ENCODE data around the gene SLC18A2. TPM values are rescaled to one million over a fixed set of nuclear protein-coding genes. Genes with fewer than 3 reads are reported as not detected.
A peak's percentile ranks its signal among the peaks of the same experiment; 100 is the strongest.

The SLC18A2 gene
- polyA plus RNA-seq, 3 donors: 0.14 TPM; not detected in 2

DNA sequence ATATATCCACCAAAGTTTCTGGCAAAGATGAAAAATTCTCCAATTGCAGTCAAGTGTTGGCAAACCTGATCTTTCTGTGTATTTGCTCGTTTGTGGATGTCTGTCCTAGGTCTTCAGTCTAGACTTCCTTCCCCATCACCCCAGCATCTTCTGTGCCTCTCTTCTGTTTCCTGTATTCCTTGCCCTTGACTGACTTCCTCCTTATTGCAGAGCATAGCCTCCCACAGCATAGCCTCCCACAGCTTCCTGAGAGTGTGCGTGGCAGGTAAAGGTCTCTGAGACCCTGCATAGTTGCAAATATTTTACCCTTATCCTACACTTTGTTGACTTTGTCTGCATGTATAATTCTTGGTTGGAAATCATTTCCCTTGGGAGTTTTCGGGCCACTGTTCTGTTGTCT lies 18.4 kb downstream of the SLC18A2 start:
- H3K9me3 ChIP-seq (replicated peaks in 1 of 2; ENCODE audit: control insufficient read depth in 1 of 2, insufficient read depth in 1 of 2, low read length in 2 of 2): no peaks in the 10 kb centered on the region
- Mint-ChIP-seq H3K4me1 (peaks cover 22% of the 10 kb centered on the region), H3K27ac (no peak overlapping the region), H3K9me3 (no peaks in the 10 kb centered on the region), H3K36me3 (no peaks in the 10 kb centered on the region), H3K27me3 (ENCODE audit: low read depth in 3 of 3) (peaks cover 0 to 4% (median 3%) of the 10 kb centered on the region in 3 donors), H3K4me3 (no peak overlapping the region)
- no peaks in the 10 kb centered on the region for H3K36me3 ChIP-seq (replicated peaks in 1 of 2; ENCODE audit: control insufficient read depth in 1 of 2, insufficient read depth in 2 of 2, low read length in 2 of 2)
- no peak overlapping the region for H2AFZ ChIP-seq (ENCODE audit: insufficient read depth, low read depth, low read length, poor library complexity, severe bottlenecking)
- peak in 2 of 3 donors; percentile 15 to 18 for DNase-seq
- H3K79me2 ChIP-seq (ENCODE audit: insufficient read depth, low read length): no peaks in the 10 kb centered on the region
- no peaks in the 10 kb centered on the region for H4K20me1 ChIP-seq (ENCODE audit: insufficient read depth, low read length)
- H3K27me3 ChIP-seq (ENCODE audit: control insufficient read depth in 2 of 2, insufficient read depth in 2 of 2, low read length in 2 of 2): no peaks in the 10 kb centered on the region
- no peak overlapping the region for H3K9ac ChIP-seq (ENCODE audit: insufficient read depth, low read length, poor library complexity, severe bottlenecking)
- TF ChIP-seq, protein P1, sequence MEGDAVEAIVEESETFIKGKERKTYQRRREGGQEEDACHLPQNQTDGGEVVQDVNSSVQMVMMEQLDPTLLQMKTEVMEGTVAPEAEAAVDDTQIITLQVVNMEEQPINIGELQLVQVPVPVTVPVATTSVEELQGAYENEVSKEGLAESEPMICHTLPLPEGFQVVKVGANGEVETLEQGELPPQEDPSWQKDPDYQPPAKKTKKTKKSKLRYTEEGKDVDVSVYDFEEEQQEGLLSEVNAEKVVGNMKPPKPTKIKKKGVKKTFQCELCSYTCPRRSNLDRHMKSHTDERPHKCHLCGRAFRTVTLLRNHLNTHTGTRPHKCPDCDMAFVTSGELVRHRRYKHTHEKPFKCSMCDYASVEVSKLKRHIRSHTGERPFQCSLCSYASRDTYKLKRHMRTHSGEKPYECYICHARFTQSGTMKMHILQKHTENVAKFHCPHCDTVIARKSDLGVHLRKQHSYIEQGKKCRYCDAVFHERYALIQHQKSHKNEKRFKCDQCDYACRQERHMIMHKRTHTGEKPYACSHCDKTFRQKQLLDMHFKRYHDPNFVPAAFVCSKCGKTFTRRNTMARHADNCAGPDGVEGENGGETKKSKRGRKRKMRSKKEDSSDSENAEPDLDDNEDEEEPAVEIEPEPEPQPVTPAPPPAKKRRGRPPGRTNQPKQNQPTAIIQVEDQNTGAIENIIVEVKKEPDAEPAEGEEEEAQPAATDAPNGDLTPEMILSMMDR (IDR thresholded peaks at IDR 0.05): no peak
- H3K4me2 ChIP-seq (replicated peaks; ENCODE audit: extremely low read depth, low read length, poor library complexity, severe bottlenecking): no peak overlapping the region
- peaks cover 0 to 13% of the 10 kb centered on the region in 2 donors for H3K4me1 ChIP-seq (ENCODE audit: control insufficient read depth in 1 of 2, insufficient read depth in 2 of 2, low read length in 2 of 2)
- H3K4me3 ChIP-seq (replicated peaks in 1 of 3; ENCODE audit: low read depth in 2 of 3, low read length in 3 of 3): no peak overlapping the region
- H3K27ac ChIP-seq (ENCODE audit: low read depth in 1 of 2, low read length in 2 of 2): no peak overlapping the region
- intact Hi-C loops (cut with micrococcal nuclease): no loop called here
- WGBS (ENCODE audit: insufficient coverage): no CpG with 5 or more reads among the region's 3 CpGs

GRCh38 chr10:117260084-117260483 lies 19.2 kb downstream of the SLC18A2 start:
- Mint-ChIP-seq H3K9me3 (no peaks in the 10 kb centered on the region), H3K4me1 (peaks cover 22% of the 10 kb centered on the region), H3K27me3 (ENCODE audit: low read depth in 3 of 3) (peaks cover 0 to 4% (median 3%) of the 10 kb centered on the region in 3 donors), H3K27ac (no peak overlapping the region), H3K36me3 (no peaks in the 10 kb centered on the region), H3K4me3 (peak overlapping the region in 1 of 2 donors; percentile 40)
- H3K9ac ChIP-seq (ENCODE audit: insufficient read depth, low read length, poor library complexity, severe bottlenecking): no peak overlapping the region
- no peak for DNase-seq
- no peaks in the 10 kb centered on the region for H3K27me3 ChIP-seq (ENCODE audit: control insufficient read depth in 2 of 2, insufficient read depth in 2 of 2, low read length in 2 of 2)
- TF ChIP-seq, protein P1 (IDR thresholded peaks at IDR 0.05): no peak
- WGBS (ENCODE audit: insufficient coverage): 0% methylated on average over 1 of the region's 4 CpGs
- no peaks in the 10 kb centered on the region for H3K79me2 ChIP-seq (ENCODE audit: insufficient read depth, low read length)
- H2AFZ ChIP-seq (ENCODE audit: insufficient read depth, low read depth, low read length, poor library complexity, severe bottlenecking): peak overlapping the region; percentile 18
- no peak overlapping the region for H3K4me2 ChIP-seq (replicated peaks; ENCODE audit: extremely low read depth, low read length, poor library complexity, severe bottlenecking)
- intact Hi-C loops (cut with micrococcal nuclease): no loop called here
- no peak overlapping the region for H3K4me3 ChIP-seq (replicated peaks in 1 of 3; ENCODE audit: low read depth in 2 of 3, low read length in 3 of 3)
- no peaks in the 10 kb centered on the region for H3K36me3 ChIP-seq (replicated peaks in 1 of 2; ENCODE audit: control insufficient read depth in 1 of 2, insufficient read depth in 2 of 2, low read length in 2 of 2)
- no peaks in the 10 kb centered on the region for H4K20me1 ChIP-seq (ENCODE audit: insufficient read depth, low read length)
- H3K27ac ChIP-seq (ENCODE audit: low read depth in 1 of 2, low read length in 2 of 2): no peak overlapping the region
- H3K9me3 ChIP-seq (replicated peaks in 1 of 2; ENCODE audit: control insufficient read depth in 1 of 2, insufficient read depth in 1 of 2, low read length in 2 of 2): no peaks in the 10 kb centered on the region
- H3K4me1 ChIP-seq (ENCODE audit: control insufficient read depth in 1 of 2, insufficient read depth in 2 of 2, low read length in 2 of 2): peaks cover 0 to 13% of the 10 kb centered on the region in 2 donors
